ENCODE results near the gene ULBP3. TPM values are rescaled to one million over a fixed set of nuclear protein-coding genes. Genes with fewer than 3 reads are reported as not detected.
"Not testable (repeated sequence)": the region's sequence is repeated elsewhere in the genome, so short reads cannot be mapped to it uniquely, and the experiment has no call there.

Gene ULBP3
- total RNA-seq, 2 experiments from 2014 or later: 0.68 to 1.1 TPM

GRCh38 chr6:150087336-150087735 lies 18.4 kb upstream of the ULBP3 start:
- Mint-ChIP-seq H3K4me1 (no peaks in the 10 kb centered on the region), H3K27ac (no peak overlapping the region), H3K9me3 (no peaks in the 10 kb centered on the region), H3K4me3 (no peak overlapping the region), H3K36me3 (no peaks in the 10 kb centered on the region), H3K27me3 (peaks cover 3% of the 10 kb centered on the region)
- no peak for DNase-seq

- Mint-ChIP-seq H3K27me3 (peaks cover 3% of the 10 kb centered on the region), H3K27ac (no peak overlapping the region), H3K4me1 (no peaks in the 10 kb centered on the region), H3K9me3 (no peaks in the 10 kb centered on the region), H3K36me3 (no peaks in the 10 kb centered on the region), H3K4me3 (no peak overlapping the region)
- no peak for DNase-seq
Measured at GRCh38 chr6:150086026-150086425, 17.1 kb upstream of the ULBP3 start.

GRCh38 chr6:150084426-150084825 lies 15.5 kb upstream of the ULBP3 start:
- H3K4me1 Mint-ChIP-seq: peaks cover 11% of the 10 kb centered on the region
- H3K27ac Mint-ChIP-seq: no peak overlapping the region
- H3K36me3 Mint-ChIP-seq: no peaks in the 10 kb centered on the region
- peaks cover 8% of the 10 kb centered on the region for H3K27me3 Mint-ChIP-seq
- no peaks in the 10 kb centered on the region for H3K9me3 Mint-ChIP-seq
- DNase-seq: no peak
- no peak overlapping the region for H3K4me3 Mint-ChIP-seq

GRCh38 chr6:150083839-150084238 lies 14.9 kb upstream of the ULBP3 start:
- Mint-ChIP-seq H3K9me3 (no peaks in the 10 kb centered on the region), H3K4me3 (no peak overlapping the region), H3K27ac (no peak overlapping the region), H3K36me3 (no peaks in the 10 kb centered on the region), H3K4me1 (peaks cover 13% of the 10 kb centered on the region), H3K27me3 (peaks cover 8% of the 10 kb centered on the region)
- no peak for DNase-seq

GRCh38 chr6:150081702-150082101 lies 12.8 kb upstream of the ULBP3 start:
- H3K9me3 Mint-ChIP-seq: no peaks in the 10 kb centered on the region
- no peak overlapping the region for H3K4me3 Mint-ChIP-seq
- no peak overlapping the region for H3K27ac Mint-ChIP-seq
- H3K27me3 Mint-ChIP-seq: peaks cover 5% of the 10 kb centered on the region
- H3K36me3 Mint-ChIP-seq: no peaks in the 10 kb centered on the region
- H3K4me1 Mint-ChIP-seq: peaks cover 16% of the 10 kb centered on the region
- DNase-seq: no peak

- no peak overlapping the region for H3K27ac Mint-ChIP-seq
- peaks cover 11% of the 10 kb centered on the region for H3K27me3 Mint-ChIP-seq
- H3K4me3 Mint-ChIP-seq: no peak overlapping the region
- no peaks in the 10 kb centered on the region for H3K36me3 Mint-ChIP-seq
- no peaks in the 10 kb centered on the region for H3K9me3 Mint-ChIP-seq
- DNase-seq: peak; percentile 21
- peaks cover 20% of the 10 kb centered on the region for H3K4me1 Mint-ChIP-seq
Measured at GRCh38 chr6:150079604-150080003, 10.7 kb upstream of the ULBP3 start.

- Mint-ChIP-seq H3K9me3 (no peaks in the 10 kb centered on the region), H3K4me1 (peaks cover 20% of the 10 kb centered on the region), H3K27ac (no peak overlapping the region), H3K36me3 (no peaks in the 10 kb centered on the region), H3K4me3 (no peak overlapping the region), H3K27me3 (peaks cover 15% of the 10 kb centered on the region)
- DNase-seq: no peak
Measured at GRCh38 chr6:150078788-150079187, 9.9 kb upstream of the ULBP3 start.

- H3K36me3 Mint-ChIP-seq: no peaks in the 10 kb centered on the region
- peaks cover 20% of the 10 kb centered on the region for H3K4me1 Mint-ChIP-seq
- no peak for DNase-seq
- no peak overlapping the region for H3K4me3 Mint-ChIP-seq
- H3K27me3 Mint-ChIP-seq: peaks cover 23% of the 10 kb centered on the region
- H3K27ac Mint-ChIP-seq: no peak overlapping the region
- H3K9me3 Mint-ChIP-seq: no peaks in the 10 kb centered on the region
Measured at GRCh38 chr6:150076196-150076893, 7.4 kb upstream of the ULBP3 start.

- Mint-ChIP-seq H3K9me3 (no peaks in the 10 kb centered on the region), H3K4me3 (no peak overlapping the region), H3K4me1 (peaks cover 16% of the 10 kb centered on the region), H3K36me3 (no peaks in the 10 kb centered on the region), H3K27me3 (peaks cover 20% of the 10 kb centered on the region), H3K27ac (no peak overlapping the region)
- no peak for DNase-seq
Measured at GRCh38 chr6:150075034-150075421, 6.1 kb upstream of the ULBP3 start.

- H3K9me3 Mint-ChIP-seq, DNase-seq, H3K36me3 Mint-ChIP-seq, H3K4me3 Mint-ChIP-seq, H3K27ac Mint-ChIP-seq: not testable (repeated sequence)
- Mint-ChIP-seq H3K27me3 (peaks cover 20% of the 10 kb centered on the region), H3K4me1 (peaks cover 12% of the 10 kb centered on the region)
Measured at GRCh38 chr6:150074396-150075033, 5.6 kb upstream of the ULBP3 start.

- Mint-ChIP-seq H3K4me3 (no peak overlapping the region), H3K9me3 (no peaks in the 10 kb centered on the region), H3K36me3 (no peaks in the 10 kb centered on the region), H3K27ac (no peak overlapping the region), H3K27me3 (peaks cover 23% of the 10 kb centered on the region), H3K4me1 (peaks cover 14% of the 10 kb centered on the region)
- peak; percentile 40 for DNase-seq
Measured at GRCh38 chr6:150072201-150072600, 3.3 kb upstream of the ULBP3 start.

- Mint-ChIP-seq H3K9me3 (no peaks in the 10 kb centered on the region), H3K27ac (no peak overlapping the region), H3K4me3 (no peak overlapping the region), H3K36me3 (no peaks in the 10 kb centered on the region), H3K4me1 (peaks cover 7% of the 10 kb centered on the region), H3K27me3 (peaks cover 23% of the 10 kb centered on the region)
- no peak for DNase-seq
Measured at GRCh38 chr6:150070236-150070818, 1.4 kb upstream of the ULBP3 start.

GRCh38 chr6:150069706-150070105 lies 785 bp upstream of the ULBP3 start:
- H3K9me3 Mint-ChIP-seq: no peaks in the 10 kb centered on the region
- H3K4me1 Mint-ChIP-seq: peaks cover 7% of the 10 kb centered on the region
- no peak overlapping the region for H3K27ac Mint-ChIP-seq
- H3K27me3 Mint-ChIP-seq: peaks cover 19% of the 10 kb centered on the region
- no peak for DNase-seq
- no peak overlapping the region for H3K4me3 Mint-ChIP-seq
- H3K36me3 Mint-ChIP-seq: no peaks in the 10 kb centered on the region

GRCh38 chr6:150068151-150068550 lies 770 bp downstream of the ULBP3 start:
- Mint-ChIP-seq H3K9me3 (no peaks in the 10 kb centered on the region), H3K27ac (no peak overlapping the region), H3K4me1 (peaks cover 7% of the 10 kb centered on the region), H3K27me3 (peaks cover 15% of the 10 kb centered on the region), H3K4me3 (peak overlapping the region; percentile 80), H3K36me3 (no peaks in the 10 kb centered on the region)
- no peak for DNase-seq

GRCh38 chr6:150065083-150065482 lies 3.8 kb downstream of the ULBP3 start:
- no peak overlapping the region for H3K4me3 Mint-ChIP-seq
- H3K27me3 Mint-ChIP-seq: peaks cover 6% of the 10 kb centered on the region
- H3K9me3 Mint-ChIP-seq: no peaks in the 10 kb centered on the region
- DNase-seq: no peak
- H3K27ac Mint-ChIP-seq: no peak overlapping the region
- no peaks in the 10 kb centered on the region for H3K36me3 Mint-ChIP-seq
- peaks cover 9% of the 10 kb centered on the region for H3K4me1 Mint-ChIP-seq

GRCh38 chr6:150063640-150064039 lies 5.3 kb downstream of the ULBP3 start:
- peaks cover 11% of the 10 kb centered on the region for H3K4me1 Mint-ChIP-seq
- peaks cover 17% of the 10 kb centered on the region for H3K27me3 Mint-ChIP-seq
- no peak for DNase-seq
- H3K4me3 Mint-ChIP-seq: no peak overlapping the region
- H3K36me3 Mint-ChIP-seq: no peaks in the 10 kb centered on the region
- no peaks in the 10 kb centered on the region for H3K9me3 Mint-ChIP-seq
- H3K27ac Mint-ChIP-seq: no peak overlapping the region

All from activated naive CD8-positive, alpha-beta T cell treated with anti-CD3 and anti-CD28 coated beads for 36 hours (primary cell).